ENCODE data around the gene PIGN. TPM values are rescaled to one million over a fixed set of nuclear protein-coding genes. Genes with fewer than 3 reads are reported as not detected.

The PIGN gene
- 50.6 and 62.9 TPM in 2 replicates for total RNA-seq

GRCh38 chr18:62186774-62187542 lies at the start of gene PIGN, which contains the start of gene RELCH:
PIGN (minus strand) TSS chr18:62187056; CDS start chr18:62161353, 25,703 bp downstream.
RELCH (plus strand) TSS chr18:62187255; CDS start chr18:62187506, 251 bp downstream.

Other genes with a start within 250 kb of the PIGN start
- 35.6 and 43.0 TPM in 2 replicates for gene RELCH, start 199 bp upstream of the PIGN start, total RNA-seq
- 0.22 and 0.25 TPM in 2 replicates for gene TNFRSF11A, start 138.3 kb upstream of the PIGN start, total RNA-seq

Data from uterine smooth muscle cell (primary cell).